ENCODE results near the gene ANKRD65.
"Not testable (repeated sequence)": the region's sequence is repeated elsewhere in the genome, so short reads cannot be mapped to it uniquely, and the experiment has no call there.

Gene ANKRD65

GRCh38 chr1:1430114-1430982, 9.3 kb upstream of the ANKRD65 start:
- DNase-seq (ENCODE audit: low spot score): peak; percentile 70

GRCh38 chr1:1429671-1430073, 8.6 kb upstream of the ANKRD65 start:
- DNase-seq (ENCODE audit: low spot score): no peak

GRCh38 chr1:1428967-1429366, 7.9 kb upstream of the ANKRD65 start:
- DNase-seq (ENCODE audit: low spot score): not testable (repeated sequence)

GRCh38 chr1:1428174-1428573, 7.1 kb upstream of the ANKRD65 start:
- peak; percentile 4 for DNase-seq (ENCODE audit: low spot score)

- no peak for DNase-seq (ENCODE audit: low spot score)
Observed at GRCh38 chr1:1427820-1428148, 6.7 kb upstream of the ANKRD65 start.

- peak; percentile 69 for DNase-seq (ENCODE audit: low spot score)
Observed at GRCh38 chr1:1427106-1427819, 6.2 kb upstream of the ANKRD65 start.

- DNase-seq (ENCODE audit: low spot score): peak; percentile 71
Observed at GRCh38 chr1:1426496-1427105, 5.5 kb upstream of the ANKRD65 start.

GRCh38 chr1:1425753-1426495, 4.8 kb upstream of the ANKRD65 start:
- peak; percentile 55 for DNase-seq (ENCODE audit: low spot score)

GRCh38 chr1:1425426-1425752, 4.3 kb upstream of the ANKRD65 start:
- no peak for DNase-seq (ENCODE audit: low spot score)

GRCh38 chr1:1424707-1425106, 3.6 kb upstream of the ANKRD65 start:
- no peak for DNase-seq (ENCODE audit: low spot score)

GRCh38 chr1:1423245-1423597, 2.1 kb upstream of the ANKRD65 start:
- DNase-seq (ENCODE audit: low spot score): no peak

- DNase-seq (ENCODE audit: low spot score): peak; percentile 11
Observed at GRCh38 chr1:1422465-1423244, 1.6 kb upstream of the ANKRD65 start.

GRCh38 chr1:1421907-1422464, 910 bp upstream of the ANKRD65 start:
- peak; percentile 5 for DNase-seq (ENCODE audit: low spot score)

- no peak for DNase-seq (ENCODE audit: low spot score)
Observed at GRCh38 chr1:1420654-1421141, 378 bp downstream of the ANKRD65 start.

- peak; percentile 62 for DNase-seq (ENCODE audit: low spot score)
Observed at GRCh38 chr1:1419813-1420653, 1.0 kb downstream of the ANKRD65 start.

GRCh38 chr1:1419363-1419812, 1.7 kb downstream of the ANKRD65 start:
- DNase-seq (ENCODE audit: low spot score): peak; percentile 4

GRCh38 chr1:1418464-1419362, 2.4 kb downstream of the ANKRD65 start:
- DNase-seq (ENCODE audit: low spot score): peak; percentile 9

- DNase-seq (ENCODE audit: low spot score): not testable (repeated sequence)
Observed at GRCh38 chr1:1417825-1418463, 3.1 kb downstream of the ANKRD65 start.

- DNase-seq (ENCODE audit: low spot score): not testable (repeated sequence)
Observed at GRCh38 chr1:1417396-1417795, 3.7 kb downstream of the ANKRD65 start.

Data from iPS-NIHi11 (cell line).